Ishikawa (cell line): Measurements from ENCODE around the gene SNAP25.

Experiments
- CEBPB ChIP-seq: IDR thresholded peaks from 2 replicates; pipeline ENCODE4 v1.6.1; 2012
- CREB1 ChIP-seq: IDR thresholded peaks from 2 replicates; pipeline ENCODE4 v1.6.1; 2012; ENCODE audit warnings: low read depth
- EGR1 ChIP-seq: IDR thresholded peaks from 2 replicates; pipeline ENCODE4 v1.6.1; 2012
- EP300 ChIP-seq: IDR thresholded peaks from 2 replicates; pipeline ENCODE4 v1.6.1; 2012; ENCODE audit warnings: borderline replicate concordance
- FOXM1 ChIP-seq: IDR thresholded peaks from 2 replicates; pipeline ENCODE4 v1.6.1; 2012; ENCODE audit warnings: low read depth, borderline replicate concordance
- MAX ChIP-seq: IDR thresholded peaks from 2 replicates; pipeline ENCODE4 v1.6.1; 2012
- NFIC ChIP-seq: IDR thresholded peaks from 2 replicates; pipeline ENCODE4 v1.6.1; 2012
- RAD21 ChIP-seq: IDR thresholded peaks from 2 replicates; pipeline ENCODE4 v1.6.1; 2012; ENCODE audit warnings: low read depth
- REST ChIP-seq: IDR thresholded peaks from 2 replicates; pipeline ENCODE4 v1.6.1; 2012; ENCODE audit warnings: low read depth, mild to moderate bottlenecking
- TAF1 ChIP-seq: IDR thresholded peaks from 2 replicates; pipeline ENCODE4 v1.6.1; 2012; ENCODE audit warnings: low read depth, mild to moderate bottlenecking
- TCF12 ChIP-seq: IDR thresholded peaks from 2 replicates; pipeline ENCODE4 v1.6.1; 2012; ENCODE audit warnings: low read depth
- TEAD4 ChIP-seq: IDR thresholded peaks from 2 replicates; pipeline ENCODE4 v1.6.1; 2012
- USF1 ChIP-seq: IDR thresholded peaks from 2 replicates; pipeline ENCODE4 v1.6.1; 2012
- ZBTB7A ChIP-seq: IDR thresholded peaks from 2 replicates; pipeline ENCODE4 v1.6.1; 2012; ENCODE audit warnings: low read depth

SNAP25 gene

GRCh38 chr20:10264166-10264558 lies 45.5 kb downstream of the SNAP25 start:
- no peak for TF ChIP-seq RAD21
- TF ChIP-seq CREB1, result no peak
- TF ChIP-seq EGR1, result no peak
- TF ChIP-seq MAX, result no peak
- TF ChIP-seq USF1, result no peak
- TF ChIP-seq NFIC, result no peak
- no peak for TF ChIP-seq CEBPB

- TF ChIP-seq USF1 (no peak), ZBTB7A (no peak), MAX (no peak), TAF1 (no peak)
Observed at GRCh38 chr20:10268636-10269035, 50.0 kb downstream of the SNAP25 start.

- TF ChIP-seq MAX (no peak), EGR1 (no peak), EP300 (no peak), TAF1 (no peak), CREB1 (no peak), NFIC (no peak), ZBTB7A (no peak), TCF12 (no peak), USF1 (no peak), REST (no peak), TEAD4 (no peak), FOXM1 (no peak), RAD21 (no peak)
Observed at GRCh38 chr20:10270630-10271029, 52.0 kb downstream of the SNAP25 start.

GRCh38 chr20:10271494-10272219 lies 53.0 kb downstream of the SNAP25 start:
- no peak for TF ChIP-seq EGR1

- TF ChIP-seq TCF12 (no peak), USF1 (no peak), TEAD4 (no peak), EP300 (no peak), ZBTB7A (no peak), RAD21 (no peak), REST (no peak), MAX (no peak)
Observed at GRCh38 chr20:10276878-10277580, 58.4 kb downstream of the SNAP25 start.

- TF ChIP-seq USF1 (no peak), TEAD4 (no peak), CEBPB (no peak)
Observed at GRCh38 chr20:10277616-10278015, 59.0 kb downstream of the SNAP25 start.
